GM23338 (cell line): ENCODE measurements around the gene P2RY8. TPM values are rescaled to one million over a fixed set of nuclear protein-coding genes. Genes with fewer than 3 reads are reported as not detected.

ENCODE experiments used
- ATAC-seq: fragments of 200-7000 bp; cut with Tn5 transposase; 3 replicates; pipeline ENCODE4 v1.9.1; 2020
- DNase-seq: peaks from one replicate; pipeline ENCODE4 v3.0.0-alpha.2; 2015; ENCODE audit warnings: low spot score
- H2AFZ ChIP-seq: fragments of 200-600 bp; sonication (generic); 2 replicates; pipeline ENCODE4 v1.8.0; 2016; ENCODE audit warnings: antibody characterized with exemption, mild to moderate bottlenecking, moderate library complexity
- H3F3A ChIP-seq: fragments of 200-600 bp; sonication (generic); replicated peaks from 2 replicates; pipeline ENCODE4 v1.8.0; 2017; ENCODE audit warnings: antibody characterized with exemption, mixed run types, low read depth
- H3K27ac ChIP-seq: fragments of 200-600 bp; sonication (generic); 2 replicates; pipeline ENCODE4 v1.6.1; 2016; ENCODE audit warnings: low read depth
- H3K27me3 ChIP-seq: fragments of 200-600 bp; sonication (generic); 2 replicates; pipeline ENCODE4 v1.8.0; 2016; ENCODE audit warnings: mild to moderate bottlenecking, mixed run types, moderate library complexity; ENCODE audit not compliant: insufficient read depth
- H3K36me3 ChIP-seq: fragments of 200-600 bp; sonication (generic); 2 replicates; pipeline ENCODE4 v1.8.0; 2016; ENCODE audit warnings: mild to moderate bottlenecking; ENCODE audit not compliant: insufficient read depth
- H3K4me1 ChIP-seq: fragments of 200-600 bp; sonication (generic); 2 replicates; pipeline ENCODE4 v1.8.0; 2016; ENCODE audit warnings: mild to moderate bottlenecking, moderate library complexity; ENCODE audit not compliant: insufficient read depth
- H3K4me2 ChIP-seq: fragments of 200-600 bp; sonication (generic); 2 replicates; pipeline ENCODE4 v1.7.1; 2017; ENCODE audit warnings: mixed run types
- H3K4me3 ChIP-seq: fragments of 200-600 bp; sonication (generic); 2 replicates; pipeline ENCODE4 v1.6.1; 2016; ENCODE audit warnings: mixed run types
- H3K79me2 ChIP-seq: fragments of 200-600 bp; sonication (generic); replicated peaks from 2 replicates; pipeline ENCODE4 v1.8.0; 2017; ENCODE audit warnings: mild to moderate bottlenecking; ENCODE audit not compliant: insufficient read depth
- H3K9me2 ChIP-seq: fragments of 200-600 bp; sonication (generic); 2 replicates; pipeline ENCODE4 v1.8.0; 2017; ENCODE audit not compliant: insufficient read depth
- H4K20me1 ChIP-seq: fragments of 200-600 bp; sonication (generic); replicated peaks from 2 replicates; pipeline ENCODE4 v1.8.0; 2017; ENCODE audit warnings: mild to moderate bottlenecking; ENCODE audit not compliant: insufficient read depth
- H3K27ac Mint-ChIP-seq: 2 replicates; pipeline ENCODE4 v1.8.0; 2020; ENCODE audit warnings: inconsistent platforms, mild to moderate bottlenecking, moderate library complexity, mixed read lengths
- H3K27me3 Mint-ChIP-seq: 3 replicates; pipeline ENCODE4 v1.8.0; 2022; ENCODE audit warnings: low read depth, mild to moderate bottlenecking, moderate library complexity, mixed read lengths, inconsistent platforms; ENCODE audit not compliant: insufficient read depth, poor library complexity
- H3K36me3 Mint-ChIP-seq: 3 replicates; pipeline ENCODE4 v1.8.0; 2021; ENCODE audit warnings: low read depth, mild to moderate bottlenecking, inconsistent platforms, moderate library complexity, mixed read lengths
- H3K4me1 Mint-ChIP-seq: 3 replicates; pipeline ENCODE4 v1.8.0; 2020; ENCODE audit warnings: mild to moderate bottlenecking, inconsistent platforms, mixed read lengths
- H3K4me3 Mint-ChIP-seq: 3 replicates; pipeline ENCODE4 v1.8.0; 2021; ENCODE audit warnings: moderate library complexity, mild to moderate bottlenecking, inconsistent platforms, mixed read lengths
- H3K9me3 Mint-ChIP-seq: 3 replicates; pipeline ENCODE4 v1.8.0; 2020; ENCODE audit warnings: moderate library complexity, mild to moderate bottlenecking, inconsistent platforms, mixed read lengths
- CREB1 ChIP-seq: fragments of 250-450 bp; sonication (Bioruptor Pico); IDR thresholded peaks from 2 replicates; pipeline ENCODE4 v1.5.0; 2020; ENCODE audit warnings: low read depth, mild to moderate bottlenecking, moderate library complexity
- ETS1 ChIP-seq: IDR thresholded peaks from 2 replicates; pipeline ENCODE4 v1.6.1; 2016; ENCODE audit warnings: antibody characterized with exemption
- EZH2phosphoT487 ChIP-seq: fragments of 200-600 bp; sonication (generic); IDR thresholded peaks from one replicate; pipeline ENCODE4 v1.8.1; 2018; ENCODE audit warnings: antibody characterized with exemption; ENCODE audit not compliant: unreplicated experiment
- NANOG ChIP-seq: IDR thresholded peaks from 2 replicates; pipeline ENCODE4 v1.6.1; 2016; ENCODE audit warnings: antibody characterized with exemption, borderline replicate concordance
- STAT1 ChIP-seq: IDR thresholded peaks from one replicate; pipeline ENCODE4 v1.6.1; 2016; ENCODE audit warnings: antibody characterized with exemption; ENCODE audit not compliant: unreplicated experiment
- ZNF114 ChIP-seq: fragments of 250-450 bp; sonication (Bioruptor Pico); IDR thresholded peaks from 2 replicates; pipeline ENCODE4 v1.5.0; 2020; ENCODE audit warnings: mild to moderate bottlenecking, moderate library complexity
- ZNF331 ChIP-seq: fragments of 250-450 bp; sonication (Bioruptor Pico); IDR thresholded peaks from 2 replicates; pipeline ENCODE4 v1.5.0; 2020; ENCODE audit warnings: low read depth, mild to moderate bottlenecking, moderate library complexity
- polyA plus RNA-seq: library from polyadenylated mRNA; unstranded; fragments of >200 nt; fragmentation: Nextera tagmentation; extraction: Ambion mirVana; gene quantifications from 2 replicates; pipeline ENCODE4 v1.2.1, GENCODE V29; 2016
- total RNA-seq: library from RNA; depleted of rRNA; stranded (reverse); fragments of >200 nt; shearing (Covaris generic); gene quantifications from 2 replicates; pipeline ENCODE4 v1.2.3, GENCODE V29; 2014
- TF ChIP-seq, protein P1 (sequence below), 2 experiments: fragments of 200-600 bp in 1 of 2; sonication (generic) in 1 of 2; conservative IDR thresholded peaks; 2 replicates each; pipeline versions ENCODE4 v1.5.1 to v1.6.1; 2016 to 2017; ENCODE audit warnings: antibody characterized with exemption in 2 of 2, low read depth in 2 of 2, mild to moderate bottlenecking in 2 of 2, moderate library complexity in 1 of 2
- TF ChIP-seq, protein P2 (sequence below): IDR thresholded peaks from one replicate; pipeline ENCODE4 v1.6.1; 2018; ENCODE audit warnings: antibody characterized with exemption; ENCODE audit not compliant: unreplicated experiment

Gene P2RY8
- total and polyA plus RNA-seq, 2 experiments from 2014 or later: 0.24 TPM; not detected in 1

DNA sequence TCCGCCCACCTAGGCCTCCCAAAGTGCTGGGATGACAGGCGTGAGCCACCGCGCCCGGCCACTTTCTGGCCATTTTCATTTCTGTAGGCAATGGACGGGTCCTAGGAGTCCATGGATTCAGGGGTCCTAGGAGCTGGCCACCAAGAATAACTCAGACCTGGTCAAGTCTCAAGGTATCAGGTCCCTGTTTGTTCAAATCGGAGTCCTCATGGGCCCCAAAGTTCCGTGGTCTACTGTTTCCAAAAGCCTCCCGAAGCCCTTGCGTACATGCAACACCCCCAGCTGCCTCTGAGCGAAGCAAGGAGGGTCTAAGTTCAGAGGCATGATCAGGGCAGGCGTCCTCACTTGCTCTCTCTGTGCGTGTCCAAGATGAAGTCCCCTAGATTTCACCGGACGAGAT is 30.1 kb downstream of the P2RY8 start (continued):
- TF ChIP-seq, protein P1, sequence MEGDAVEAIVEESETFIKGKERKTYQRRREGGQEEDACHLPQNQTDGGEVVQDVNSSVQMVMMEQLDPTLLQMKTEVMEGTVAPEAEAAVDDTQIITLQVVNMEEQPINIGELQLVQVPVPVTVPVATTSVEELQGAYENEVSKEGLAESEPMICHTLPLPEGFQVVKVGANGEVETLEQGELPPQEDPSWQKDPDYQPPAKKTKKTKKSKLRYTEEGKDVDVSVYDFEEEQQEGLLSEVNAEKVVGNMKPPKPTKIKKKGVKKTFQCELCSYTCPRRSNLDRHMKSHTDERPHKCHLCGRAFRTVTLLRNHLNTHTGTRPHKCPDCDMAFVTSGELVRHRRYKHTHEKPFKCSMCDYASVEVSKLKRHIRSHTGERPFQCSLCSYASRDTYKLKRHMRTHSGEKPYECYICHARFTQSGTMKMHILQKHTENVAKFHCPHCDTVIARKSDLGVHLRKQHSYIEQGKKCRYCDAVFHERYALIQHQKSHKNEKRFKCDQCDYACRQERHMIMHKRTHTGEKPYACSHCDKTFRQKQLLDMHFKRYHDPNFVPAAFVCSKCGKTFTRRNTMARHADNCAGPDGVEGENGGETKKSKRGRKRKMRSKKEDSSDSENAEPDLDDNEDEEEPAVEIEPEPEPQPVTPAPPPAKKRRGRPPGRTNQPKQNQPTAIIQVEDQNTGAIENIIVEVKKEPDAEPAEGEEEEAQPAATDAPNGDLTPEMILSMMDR (conservative IDR thresholded peaks at IDR 0.05; ENCODE audit: low read depth in 2 of 2): no peak
- no peak for TF ChIP-seq CREB1 (CRISPR knock-in tag)
- no peak for TF ChIP-seq STAT1
- no peak for TF ChIP-seq EZH2phosphoT487
- no peak for TF ChIP-seq NANOG
- TF ChIP-seq, protein P2, sequence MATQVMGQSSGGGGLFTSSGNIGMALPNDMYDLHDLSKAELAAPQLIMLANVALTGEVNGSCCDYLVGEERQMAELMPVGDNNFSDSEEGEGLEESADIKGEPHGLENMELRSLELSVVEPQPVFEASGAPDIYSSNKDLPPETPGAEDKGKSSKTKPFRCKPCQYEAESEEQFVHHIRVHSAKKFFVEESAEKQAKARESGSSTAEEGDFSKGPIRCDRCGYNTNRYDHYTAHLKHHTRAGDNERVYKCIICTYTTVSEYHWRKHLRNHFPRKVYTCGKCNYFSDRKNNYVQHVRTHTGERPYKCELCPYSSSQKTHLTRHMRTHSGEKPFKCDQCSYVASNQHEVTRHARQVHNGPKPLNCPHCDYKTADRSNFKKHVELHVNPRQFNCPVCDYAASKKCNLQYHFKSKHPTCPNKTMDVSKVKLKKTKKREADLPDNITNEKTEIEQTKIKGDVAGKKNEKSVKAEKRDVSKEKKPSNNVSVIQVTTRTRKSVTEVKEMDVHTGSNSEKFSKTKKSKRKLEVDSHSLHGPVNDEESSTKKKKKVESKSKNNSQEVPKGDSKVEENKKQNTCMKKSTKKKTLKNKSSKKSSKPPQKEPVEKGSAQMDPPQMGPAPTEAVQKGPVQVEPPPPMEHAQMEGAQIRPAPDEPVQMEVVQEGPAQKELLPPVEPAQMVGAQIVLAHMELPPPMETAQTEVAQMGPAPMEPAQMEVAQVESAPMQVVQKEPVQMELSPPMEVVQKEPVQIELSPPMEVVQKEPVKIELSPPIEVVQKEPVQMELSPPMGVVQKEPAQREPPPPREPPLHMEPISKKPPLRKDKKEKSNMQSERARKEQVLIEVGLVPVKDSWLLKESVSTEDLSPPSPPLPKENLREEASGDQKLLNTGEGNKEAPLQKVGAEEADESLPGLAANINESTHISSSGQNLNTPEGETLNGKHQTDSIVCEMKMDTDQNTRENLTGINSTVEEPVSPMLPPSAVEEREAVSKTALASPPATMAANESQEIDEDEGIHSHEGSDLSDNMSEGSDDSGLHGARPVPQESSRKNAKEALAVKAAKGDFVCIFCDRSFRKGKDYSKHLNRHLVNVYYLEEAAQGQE: no peak

GRCh38 chrX:1502853-1503252 is 34.1 kb downstream of the P2RY8 start:
- no peaks in the 10 kb centered on the region for H3K4me1 Mint-ChIP-seq
- H3K4me1 ChIP-seq: no peaks in the 10 kb centered on the region
- H3K4me3 Mint-ChIP-seq: no peak overlapping the region
- H3K36me3 ChIP-seq: no peaks in the 10 kb centered on the region
- H3K9me2 ChIP-seq: no peaks in the 10 kb centered on the region
- TF ChIP-seq ZNF114 (CRISPR knock-in tag): no peak
- TF ChIP-seq EZH2phosphoT487: no peak
- TF ChIP-seq STAT1: no peak
- TF ChIP-seq NANOG: no peak
- peaks cover 3% of the 10 kb centered on the region; the same call in 2 of the 3 replicates for H3K36me3 Mint-ChIP-seq
- H3K4me2 ChIP-seq: no peak overlapping the region
- H3F3A ChIP-seq: no peaks in the 10 kb centered on the region
- H3K27ac ChIP-seq: no peak overlapping the region
- H3K27ac Mint-ChIP-seq: no peak overlapping the region
- no peak overlapping the region for H3K4me3 ChIP-seq
- no peak overlapping the region for H2AFZ ChIP-seq
- peaks cover 70% of the 10 kb centered on the region for H3K9me3 Mint-ChIP-seq
- no peak for DNase-seq
- ATAC-seq: no peak
- no peaks in the 10 kb centered on the region for H4K20me1 ChIP-seq
- peaks cover 2% of the 10 kb centered on the region for H3K27me3 Mint-ChIP-seq
- H3K79me2 ChIP-seq: no peaks in the 10 kb centered on the region
- no peaks in the 10 kb centered on the region for H3K27me3 ChIP-seq

DNA sequence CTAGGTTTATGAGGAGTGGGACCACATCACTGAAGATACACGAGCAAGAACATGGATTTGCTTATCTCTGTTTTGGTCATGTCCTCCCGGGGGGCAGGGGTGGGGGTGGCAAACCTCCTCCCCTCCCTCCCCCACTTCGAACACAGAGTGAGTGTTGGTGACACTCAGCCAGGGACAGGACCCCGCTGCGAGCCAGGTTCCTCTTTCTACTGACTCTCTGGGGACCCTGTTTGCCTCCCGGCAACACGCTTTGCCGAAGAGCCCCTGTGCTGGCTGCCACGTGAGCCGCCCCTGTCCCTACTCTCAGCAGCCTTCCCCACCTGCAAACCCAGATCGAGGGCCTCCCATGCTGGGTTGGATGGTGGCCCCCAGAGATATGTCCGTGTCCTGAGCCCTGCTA is 34.7 kb downstream of the P2RY8 start:
- H3K9me3 Mint-ChIP-seq: peaks cover 69% of the 10 kb centered on the region
- Histone ChIP-seq H3K27ac (no peak overlapping the region), H3K79me2 (no peaks in the 10 kb centered on the region), H3K4me3 (no peak overlapping the region), H2AFZ (no peak overlapping the region), H3F3A (no peaks in the 10 kb centered on the region), H3K27me3 (no peaks in the 10 kb centered on the region), H3K4me1 (no peaks in the 10 kb centered on the region), H3K4me2 (no peak overlapping the region), H3K36me3 (no peaks in the 10 kb centered on the region), H4K20me1 (no peaks in the 10 kb centered on the region), H3K9me2 (no peaks in the 10 kb centered on the region)
- peaks cover 2% of the 10 kb centered on the region for H3K27me3 Mint-ChIP-seq
- no peaks in the 10 kb centered on the region for H3K4me1 Mint-ChIP-seq
- no peak overlapping the region for H3K27ac Mint-ChIP-seq
- DNase-seq (no peak), ATAC-seq (no peak)
- no peak overlapping the region for H3K4me3 Mint-ChIP-seq
- TF ChIP-seq STAT1 (no peak), ETS1 (no peak), ZNF331 (CRISPR knock-in tag) (no peak)
- TF ChIP-seq, protein P2: no peak
- H3K36me3 Mint-ChIP-seq: peaks cover 3% of the 10 kb centered on the region; the same call in 2 of the 3 replicates
